ENCODE data around the gene HKDC1.

DNA sequence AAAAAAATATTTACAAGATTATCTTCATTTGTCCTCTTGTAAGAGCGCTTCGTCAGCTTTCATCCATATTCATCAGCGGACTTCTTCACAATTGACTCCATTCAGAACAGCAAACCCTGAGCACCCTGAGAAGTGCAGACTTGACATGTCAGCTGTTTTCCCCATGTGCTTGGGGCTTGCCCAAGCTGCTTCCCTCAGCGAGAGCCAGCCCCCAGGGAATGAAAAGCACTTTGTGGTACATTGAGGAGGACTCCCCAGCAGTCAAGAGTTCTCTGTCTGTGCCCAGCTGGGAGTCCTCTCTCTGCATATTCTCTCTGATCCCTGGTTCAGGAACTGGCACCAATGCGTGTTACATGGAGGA, 22.7 kb downstream of the HKDC1 start:
- TF ChIP-seq, protein P1, sequence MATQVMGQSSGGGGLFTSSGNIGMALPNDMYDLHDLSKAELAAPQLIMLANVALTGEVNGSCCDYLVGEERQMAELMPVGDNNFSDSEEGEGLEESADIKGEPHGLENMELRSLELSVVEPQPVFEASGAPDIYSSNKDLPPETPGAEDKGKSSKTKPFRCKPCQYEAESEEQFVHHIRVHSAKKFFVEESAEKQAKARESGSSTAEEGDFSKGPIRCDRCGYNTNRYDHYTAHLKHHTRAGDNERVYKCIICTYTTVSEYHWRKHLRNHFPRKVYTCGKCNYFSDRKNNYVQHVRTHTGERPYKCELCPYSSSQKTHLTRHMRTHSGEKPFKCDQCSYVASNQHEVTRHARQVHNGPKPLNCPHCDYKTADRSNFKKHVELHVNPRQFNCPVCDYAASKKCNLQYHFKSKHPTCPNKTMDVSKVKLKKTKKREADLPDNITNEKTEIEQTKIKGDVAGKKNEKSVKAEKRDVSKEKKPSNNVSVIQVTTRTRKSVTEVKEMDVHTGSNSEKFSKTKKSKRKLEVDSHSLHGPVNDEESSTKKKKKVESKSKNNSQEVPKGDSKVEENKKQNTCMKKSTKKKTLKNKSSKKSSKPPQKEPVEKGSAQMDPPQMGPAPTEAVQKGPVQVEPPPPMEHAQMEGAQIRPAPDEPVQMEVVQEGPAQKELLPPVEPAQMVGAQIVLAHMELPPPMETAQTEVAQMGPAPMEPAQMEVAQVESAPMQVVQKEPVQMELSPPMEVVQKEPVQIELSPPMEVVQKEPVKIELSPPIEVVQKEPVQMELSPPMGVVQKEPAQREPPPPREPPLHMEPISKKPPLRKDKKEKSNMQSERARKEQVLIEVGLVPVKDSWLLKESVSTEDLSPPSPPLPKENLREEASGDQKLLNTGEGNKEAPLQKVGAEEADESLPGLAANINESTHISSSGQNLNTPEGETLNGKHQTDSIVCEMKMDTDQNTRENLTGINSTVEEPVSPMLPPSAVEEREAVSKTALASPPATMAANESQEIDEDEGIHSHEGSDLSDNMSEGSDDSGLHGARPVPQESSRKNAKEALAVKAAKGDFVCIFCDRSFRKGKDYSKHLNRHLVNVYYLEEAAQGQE (IDR thresholded peaks at IDR 0.05; ENCODE audit: low read depth), result no peak
- no peak for TF ChIP-seq EP300 (IDR thresholded peaks at IDR 0.05; ENCODE audit: borderline replicate concordance)
- TF ChIP-seq, protein P2, sequence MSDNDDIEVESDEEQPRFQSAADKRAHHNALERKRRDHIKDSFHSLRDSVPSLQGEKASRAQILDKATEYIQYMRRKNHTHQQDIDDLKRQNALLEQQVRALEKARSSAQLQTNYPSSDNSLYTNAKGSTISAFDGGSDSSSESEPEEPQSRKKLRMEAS (IDR thresholded peaks at IDR 0.05), result no peak
- TF ChIP-seq RAD21 (IDR thresholded peaks at IDR 0.05; ENCODE audit: low read depth), result no peak
- no peak for TF ChIP-seq USF1 (IDR thresholded peaks at IDR 0.05)
- TF ChIP-seq YY1 (IDR thresholded peaks at IDR 0.05; ENCODE audit: low read depth), result no peak
- no peak for TF ChIP-seq CEBPB (IDR thresholded peaks at IDR 0.05)
- no peak for TF ChIP-seq TAF1 (IDR thresholded peaks at IDR 0.05; ENCODE audit: low read depth)
- no peak for TF ChIP-seq NFIC (IDR thresholded peaks at IDR 0.05)
- no peak for TF ChIP-seq TCF12 (IDR thresholded peaks at IDR 0.05; ENCODE audit: low read depth)
- no peak for TF ChIP-seq FOXM1 (IDR thresholded peaks at IDR 0.05; ENCODE audit: borderline replicate concordance, low read depth)
- no peak for TF ChIP-seq CREB1 (IDR thresholded peaks at IDR 0.05; ENCODE audit: low read depth)
